ENCODE data around the gene NADK2.

Gene NADK2

GRCh38 chr5:36222620-36223019 is 19.1 kb downstream of the NADK2 start:
- Histone ChIP-seq H3K27me3 (ENCODE audit: control insufficient read depth, insufficient read depth, low read length) (no peaks in the 10 kb centered on the region), H3K9me3 (replicated peaks; ENCODE audit: low read length) (no peaks in the 10 kb centered on the region), H3K4me2 (ENCODE audit: low read length) (no peak overlapping the region), H3K9ac (ENCODE audit: low read depth, low read length) (no peak overlapping the region), H3K4me3 (ENCODE audit: low read length) (no peak overlapping the region), H3K4me1 (ENCODE audit: control insufficient read depth, insufficient read depth, low read length) (no peaks in the 10 kb centered on the region), H3K36me3 (ENCODE audit: insufficient read depth, low read length) (peaks cover 21% of the 10 kb centered on the region)

GRCh38 chr5:36217988-36218387 is 23.7 kb downstream of the NADK2 start:
- Histone ChIP-seq H3K36me3 (ENCODE audit: insufficient read depth, low read length) (peaks cover 27% of the 10 kb centered on the region), H3K4me3 (ENCODE audit: low read length) (no peak overlapping the region), H3K9ac (ENCODE audit: low read depth, low read length) (no peak overlapping the region), H3K27me3 (ENCODE audit: control insufficient read depth, insufficient read depth, low read length) (no peaks in the 10 kb centered on the region), H3K4me2 (ENCODE audit: low read length) (no peak overlapping the region), H3K4me1 (ENCODE audit: control insufficient read depth, insufficient read depth, low read length) (no peaks in the 10 kb centered on the region), H3K9me3 (replicated peaks; ENCODE audit: low read length) (no peaks in the 10 kb centered on the region)

- Histone ChIP-seq H3K9ac (ENCODE audit: low read depth, low read length) (no peak overlapping the region), H3K9me3 (replicated peaks; ENCODE audit: low read length) (no peaks in the 10 kb centered on the region), H3K4me3 (ENCODE audit: low read length) (no peak overlapping the region)
Observed at GRCh38 chr5:36217567-36217966, 24.2 kb downstream of the NADK2 start.

GRCh38 chr5:36215910-36216309 is 25.8 kb downstream of the NADK2 start:
- H3K9me3 ChIP-seq (replicated peaks; ENCODE audit: low read length), result no peaks in the 10 kb centered on the region
- no peak overlapping the region for H3K4me2 ChIP-seq (ENCODE audit: low read length)
- no peaks in the 10 kb centered on the region for H3K27me3 ChIP-seq (ENCODE audit: control insufficient read depth, insufficient read depth, low read length)
- peaks cover 27% of the 10 kb centered on the region for H3K36me3 ChIP-seq (ENCODE audit: insufficient read depth, low read length)
- H3K9ac ChIP-seq (ENCODE audit: low read depth, low read length), result no peak overlapping the region
- H3K4me1 ChIP-seq (ENCODE audit: control insufficient read depth, insufficient read depth, low read length), result no peaks in the 10 kb centered on the region
- H3K4me3 ChIP-seq (ENCODE audit: low read length), result no peak overlapping the region

More at GRCh38 chr5:36217567-36217966, 24.2 kb downstream of the NADK2 start:
- Histone ChIP-seq H3K27me3 (ENCODE audit: control insufficient read depth, insufficient read depth, low read length) (no peaks in the 10 kb centered on the region), H3K4me1 (ENCODE audit: control insufficient read depth, insufficient read depth, low read length) (no peaks in the 10 kb centered on the region), H3K36me3 (ENCODE audit: insufficient read depth, low read length) (peaks cover 31% of the 10 kb centered on the region), H3K4me2 (ENCODE audit: low read length) (no peak overlapping the region)

GRCh38 chr5:36214436-36214835 is 27.3 kb downstream of the NADK2 start:
- no peak overlapping the region for H3K4me2 ChIP-seq (ENCODE audit: low read length)
- H3K9ac ChIP-seq (ENCODE audit: low read depth, low read length), result no peak overlapping the region
- peaks cover 9% of the 10 kb centered on the region for H3K4me1 ChIP-seq (ENCODE audit: control insufficient read depth, insufficient read depth, low read length)
- peaks cover 22% of the 10 kb centered on the region for H3K36me3 ChIP-seq (ENCODE audit: insufficient read depth, low read length)
- no peak overlapping the region for H3K4me3 ChIP-seq (ENCODE audit: low read length)
- no peaks in the 10 kb centered on the region for H3K9me3 ChIP-seq (replicated peaks; ENCODE audit: low read length)
- no peaks in the 10 kb centered on the region for H3K27me3 ChIP-seq (ENCODE audit: control insufficient read depth, insufficient read depth, low read length)

- H3K9me3 ChIP-seq (replicated peaks; ENCODE audit: low read length), result no peaks in the 10 kb centered on the region
- peaks cover 12% of the 10 kb centered on the region for H3K36me3 ChIP-seq (ENCODE audit: insufficient read depth, low read length)
- peaks cover 9% of the 10 kb centered on the region for H3K4me1 ChIP-seq (ENCODE audit: control insufficient read depth, insufficient read depth, low read length)
- no peaks in the 10 kb centered on the region for H3K27me3 ChIP-seq (ENCODE audit: control insufficient read depth, insufficient read depth, low read length)
- no peak overlapping the region for H3K9ac ChIP-seq (ENCODE audit: low read depth, low read length)
- no peak overlapping the region for H3K4me3 ChIP-seq (ENCODE audit: low read length)
- peak overlapping the region; percentile 37 for H3K4me2 ChIP-seq (ENCODE audit: low read length)
Observed at GRCh38 chr5:36209664-36210063, 32.1 kb downstream of the NADK2 start.

GRCh38 chr5:36208786-36209185 is 32.9 kb downstream of the NADK2 start:
- Histone ChIP-seq H3K9ac (ENCODE audit: low read depth, low read length) (no peak overlapping the region), H3K36me3 (ENCODE audit: insufficient read depth, low read length) (peaks cover 9% of the 10 kb centered on the region), H3K27me3 (ENCODE audit: control insufficient read depth, insufficient read depth, low read length) (no peaks in the 10 kb centered on the region), H3K4me3 (ENCODE audit: low read length) (no peak overlapping the region), H3K4me2 (ENCODE audit: low read length) (no peak overlapping the region), H3K4me1 (ENCODE audit: control insufficient read depth, insufficient read depth, low read length) (peaks cover 9% of the 10 kb centered on the region), H3K9me3 (replicated peaks; ENCODE audit: low read length) (no peaks in the 10 kb centered on the region)

- Histone ChIP-seq H3K9me3 (replicated peaks; ENCODE audit: low read length) (no peaks in the 10 kb centered on the region), H3K4me2 (ENCODE audit: low read length) (no peak overlapping the region), H3K4me3 (ENCODE audit: low read length) (no peak overlapping the region), H3K9ac (ENCODE audit: low read depth, low read length) (no peak overlapping the region), H3K4me1 (ENCODE audit: control insufficient read depth, insufficient read depth, low read length) (peaks cover 11% of the 10 kb centered on the region), H3K27me3 (ENCODE audit: control insufficient read depth, insufficient read depth, low read length) (no peaks in the 10 kb centered on the region), H3K36me3 (ENCODE audit: insufficient read depth, low read length) (peaks cover 4% of the 10 kb centered on the region)
Observed at GRCh38 chr5:36206913-36207312, 34.8 kb downstream of the NADK2 start.

- Histone ChIP-seq H3K36me3 (ENCODE audit: insufficient read depth, low read length) (peaks cover 7% of the 10 kb centered on the region), H3K9ac (ENCODE audit: low read depth, low read length) (no peak overlapping the region), H3K4me1 (ENCODE audit: control insufficient read depth, insufficient read depth, low read length) (peaks cover 13% of the 10 kb centered on the region), H3K9me3 (replicated peaks; ENCODE audit: low read length) (no peaks in the 10 kb centered on the region), H3K27me3 (ENCODE audit: control insufficient read depth, insufficient read depth, low read length) (no peaks in the 10 kb centered on the region), H3K4me3 (ENCODE audit: low read length) (no peak overlapping the region), H3K4me2 (ENCODE audit: low read length) (no peak overlapping the region)
Observed at GRCh38 chr5:36205329-36205728, 36.4 kb downstream of the NADK2 start.

- H3K4me1 ChIP-seq (ENCODE audit: control insufficient read depth, insufficient read depth, low read length), result peaks cover 6% of the 10 kb centered on the region
- no peaks in the 10 kb centered on the region for H3K9me3 ChIP-seq (replicated peaks; ENCODE audit: low read length)
- H3K4me3 ChIP-seq (ENCODE audit: low read length), result no peak overlapping the region
- H3K4me2 ChIP-seq (ENCODE audit: low read length), result no peak overlapping the region
- H3K27me3 ChIP-seq (ENCODE audit: control insufficient read depth, insufficient read depth, low read length), result no peaks in the 10 kb centered on the region
- peaks cover 15% of the 10 kb centered on the region for H3K36me3 ChIP-seq (ENCODE audit: insufficient read depth, low read length)
- H3K9ac ChIP-seq (ENCODE audit: low read depth, low read length), result no peak overlapping the region
Observed at GRCh38 chr5:36202521-36202961, 39.2 kb downstream of the NADK2 start.

GRCh38 chr5:36200513-36200912 is 41.2 kb downstream of the NADK2 start:
- Histone ChIP-seq H3K4me2 (ENCODE audit: low read length) (no peak overlapping the region), H3K9me3 (replicated peaks; ENCODE audit: low read length) (no peaks in the 10 kb centered on the region), H3K9ac (ENCODE audit: low read depth, low read length) (no peak overlapping the region), H3K36me3 (ENCODE audit: insufficient read depth, low read length) (peaks cover 20% of the 10 kb centered on the region), H3K4me3 (ENCODE audit: low read length) (no peak overlapping the region), H3K27me3 (ENCODE audit: control insufficient read depth, insufficient read depth, low read length) (no peaks in the 10 kb centered on the region), H3K4me1 (ENCODE audit: control insufficient read depth, insufficient read depth, low read length) (peaks cover 6% of the 10 kb centered on the region)

- peaks cover 6% of the 10 kb centered on the region for H3K4me1 ChIP-seq (ENCODE audit: control insufficient read depth, insufficient read depth, low read length)
- no peak overlapping the region for H3K4me2 ChIP-seq (ENCODE audit: low read length)
- H3K4me3 ChIP-seq (ENCODE audit: low read length), result no peak overlapping the region
- H3K27me3 ChIP-seq (ENCODE audit: control insufficient read depth, insufficient read depth, low read length), result no peaks in the 10 kb centered on the region
- peaks cover 23% of the 10 kb centered on the region for H3K36me3 ChIP-seq (ENCODE audit: insufficient read depth, low read length)
- no peaks in the 10 kb centered on the region for H3K9me3 ChIP-seq (replicated peaks; ENCODE audit: low read length)
- no peak overlapping the region for H3K9ac ChIP-seq (ENCODE audit: low read depth, low read length)
Observed at GRCh38 chr5:36199620-36200019, 42.1 kb downstream of the NADK2 start.

All from skeletal muscle satellite cell (primary cell).